Mesenchymal stem cell (in vitro differentiated cells and primary cell): ENCODE measurements around the gene CLEC16A.

ENCODE experiments used
- DNase-seq: peaks from one replicate; pipeline ENCODE4 v3.0.0-alpha.2; 2013
- H2AFZ ChIP-seq: one replicate; pipeline ENCODE4 v1.6.1; 2013; ENCODE audit warnings: low read depth, mild to moderate bottlenecking, control low read depth, inconsistent platforms, low read length, moderate library complexity
- H2AK5ac ChIP-seq: 2 replicates; pipeline ENCODE4 v1.6.1; 2013; ENCODE audit warnings: low read length, moderate library complexity, mild to moderate bottlenecking, inconsistent platforms; ENCODE audit not compliant: severe bottlenecking
- H2BK120ac ChIP-seq: one replicate; pipeline ENCODE4 v1.6.1; 2013; ENCODE audit warnings: low read depth, mild to moderate bottlenecking, inconsistent platforms, low read length, moderate library complexity
- H2BK12ac ChIP-seq, 2 experiments: one replicate each; pipeline ENCODE4 v1.6.1; 2013; ENCODE audit warnings: inconsistent platforms in 2 of 2, low read length in 2 of 2, mild to moderate bottlenecking in 2 of 2, moderate library complexity in 2 of 2, control low read depth in 1 of 2
- H2BK15ac ChIP-seq: one replicate; pipeline ENCODE4 v1.6.1; 2013; ENCODE audit warnings: mild to moderate bottlenecking, low read depth, inconsistent platforms; ENCODE audit not compliant: poor library complexity, severe bottlenecking
- H2BK5ac ChIP-seq: 2 replicates; pipeline ENCODE4 v1.6.1; 2013; ENCODE audit warnings: low read depth, mild to moderate bottlenecking, low read length, control low read depth, inconsistent platforms; ENCODE audit not compliant: poor library complexity, severe bottlenecking
- H3K14ac ChIP-seq, 2 experiments: one replicate each; pipeline ENCODE4 v1.6.1; 2013; ENCODE audit warnings: inconsistent platforms in 2 of 2, low read length in 2 of 2, control low read depth in 1 of 2, mild to moderate bottlenecking in 1 of 2, moderate library complexity in 1 of 2
- H3K18ac ChIP-seq, 2 experiments: one replicate each; pipeline ENCODE4 v1.6.1; 2013; ENCODE audit warnings: inconsistent platforms in 2 of 2, low read length in 2 of 2, control low read depth in 1 of 2, low read depth in 1 of 2, mild to moderate bottlenecking in 1 of 2
- H3K23ac ChIP-seq, 2 experiments: one replicate each; pipeline ENCODE4 v1.6.1; 2013; ENCODE audit warnings: inconsistent platforms in 2 of 2, low read length in 2 of 2, mild to moderate bottlenecking in 2 of 2, moderate library complexity in 2 of 2, control low read depth in 1 of 2
- H3K27ac ChIP-seq: 2 replicates; pipeline ENCODE4 v1.5.1; 2013; ENCODE audit warnings: mild to moderate bottlenecking, moderate library complexity, low read length, control low read depth, inconsistent platforms; ENCODE audit not compliant: poor library complexity, severe bottlenecking
- H3K27me3 ChIP-seq, 2 experiments: 2 replicates each; pipeline versions ENCODE4 v1.6.1 to v1.7.0; 2013; ENCODE audit warnings: low read length in 2 of 2, mild to moderate bottlenecking in 2 of 2, moderate library complexity in 2 of 2, control low read depth in 1 of 2, inconsistent platforms in 1 of 2; ENCODE audit not compliant: control insufficient read depth in 1 of 2, insufficient read depth in 1 of 2
- H3K36me3 ChIP-seq, 2 experiments: 2 replicates each; pipeline versions ENCODE4 v1.6.1 to v1.7.0; 2013; ENCODE audit warnings: low read length in 2 of 2, control low read depth in 1 of 2, inconsistent platforms in 1 of 2, low read depth in 1 of 2, mild to moderate bottlenecking in 1 of 2; ENCODE audit not compliant: insufficient read depth in 2 of 2, control insufficient read depth in 1 of 2
- H3K4ac ChIP-seq, 2 experiments: one replicate each; pipeline ENCODE4 v1.6.1; 2013; ENCODE audit warnings: inconsistent platforms in 2 of 2, low read length in 2 of 2, mild to moderate bottlenecking in 2 of 2, moderate library complexity in 2 of 2, control low read depth in 1 of 2, low read depth in 1 of 2
- H3K4me1 ChIP-seq: 2 replicates; pipeline ENCODE4 v1.6.1; 2013; ENCODE audit warnings: low read depth, low read length, control low read depth; ENCODE audit not compliant: control insufficient read depth, insufficient read depth
- H3K4me2 ChIP-seq: 2 replicates; pipeline ENCODE4 v1.6.1; 2013; ENCODE audit warnings: low read length, mild to moderate bottlenecking, inconsistent platforms; ENCODE audit not compliant: poor library complexity, severe bottlenecking
- H3K4me3 ChIP-seq, 2 experiments: 2 replicates each; pipeline versions ENCODE4 v1.5.1 to v1.7.0; 2013; ENCODE audit warnings: low read length in 2 of 2, mild to moderate bottlenecking in 2 of 2, control low read depth in 1 of 2, low read depth in 1 of 2; ENCODE audit not compliant: insufficient read depth in 1 of 2
- H3K79me1 ChIP-seq: replicated peaks from 2 replicates; pipeline ENCODE4 v1.6.1; 2013; ENCODE audit warnings: mild to moderate bottlenecking, control low read depth, low read length, inconsistent platforms; ENCODE audit not compliant: poor library complexity, severe bottlenecking
- H3K9ac ChIP-seq: 2 replicates; pipeline ENCODE4 v1.7.0; 2013; ENCODE audit warnings: mild to moderate bottlenecking, low read length, moderate library complexity
- H3K9me3 ChIP-seq: 2 replicates; pipeline ENCODE4 v1.7.0; 2013; ENCODE audit warnings: mild to moderate bottlenecking, low read length; ENCODE audit not compliant: control insufficient read depth
- H4K8ac ChIP-seq: one replicate; pipeline ENCODE4 v1.6.1; 2013; ENCODE audit warnings: inconsistent platforms, mild to moderate bottlenecking, low read length, moderate library complexity
- H4K91ac ChIP-seq: one replicate; pipeline ENCODE4 v1.6.1; 2013; ENCODE audit warnings: mild to moderate bottlenecking, low read length, inconsistent platforms
- WGBS: methylation state at CpG from one replicate; pipeline ENCODE4 v1.1.7; 2013; ENCODE audit warnings: mixed read lengths; 5-methylcytosine and 5-hydroxymethylcytosine counted together

The CLEC16A gene

GRCh38 chr16:11131706-11132105 is 187.3 kb downstream of the CLEC16A start:
- H2BK120ac ChIP-seq = no peak overlapping the region
- no peak overlapping the region for H3K23ac ChIP-seq
- H2AK5ac ChIP-seq = peak overlapping the region; percentile 97
- H3K27ac ChIP-seq = no peak overlapping the region
- peak overlapping the region; percentile 76 for H4K91ac ChIP-seq
- DNase-seq = no peak
- 72% methylated on average over 7 of the region's 7 CpGs for WGBS
- H2AFZ ChIP-seq = no peak overlapping the region
- no peak overlapping the region for H3K9ac ChIP-seq
- no peak overlapping the region for H3K4me2 ChIP-seq
- no peaks in the 10 kb centered on the region for H3K9me3 ChIP-seq
- peak overlapping the region; percentile 86 to 91 for H2BK12ac ChIP-seq
- no peak overlapping the region for H3K4me3 ChIP-seq
- H3K4ac ChIP-seq = peak overlapping the region; percentile 5 to 48
- H3K36me3 ChIP-seq = peaks cover 6 to 23% of the 10 kb centered on the region in 2 experiments
- peak overlapping the region; percentile 92 for H2BK15ac ChIP-seq
- peaks cover 6% of the 10 kb centered on the region for H3K79me1 ChIP-seq
- peak overlapping the region; percentile 48 to 67 for H3K18ac ChIP-seq
- peak overlapping the region; percentile 28 for H4K8ac ChIP-seq
- peaks cover 51% of the 10 kb centered on the region for H3K4me1 ChIP-seq
- H3K27me3 ChIP-seq = no peaks in the 10 kb centered on the region
- H3K14ac ChIP-seq = peak overlapping the region in 1 of 2 experiments; percentile 5
- H2BK5ac ChIP-seq = no peak overlapping the region

DNA sequence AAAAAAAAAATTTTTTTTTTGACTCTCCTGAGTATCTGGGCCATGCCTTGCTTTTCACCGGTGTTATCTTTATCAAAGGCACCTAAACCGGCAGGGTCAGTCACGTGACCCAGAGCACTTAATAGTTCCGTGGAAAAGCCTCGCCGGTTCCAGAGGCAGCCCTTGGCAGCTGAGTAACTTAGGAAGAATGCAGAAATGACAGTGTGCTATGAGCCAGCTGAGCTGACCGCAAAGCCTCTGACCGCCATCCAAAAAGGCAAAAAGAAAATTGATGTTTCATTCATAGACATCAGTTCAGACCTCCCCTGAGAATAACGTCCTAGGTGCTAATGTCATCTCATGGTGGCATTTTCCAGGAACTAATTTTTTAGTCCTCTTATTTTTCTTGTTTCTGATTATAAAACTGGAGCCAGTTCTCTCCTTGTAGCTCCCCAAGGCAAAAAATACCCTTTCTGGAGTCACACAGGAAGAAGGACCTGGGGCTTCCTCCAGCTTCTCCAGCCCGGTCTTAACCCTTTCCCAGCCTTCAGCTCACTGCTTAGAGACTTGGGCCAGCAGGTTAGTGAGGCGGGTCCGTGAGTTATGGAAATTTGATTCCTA is 189.1 kb downstream of the CLEC16A start:
- peak overlapping the region in 1 of 2 experiments; percentile 79 for H2BK12ac ChIP-seq
- peak overlapping the region; percentile 85 for H2AK5ac ChIP-seq
- H3K4me2 ChIP-seq = no peak overlapping the region
- no peaks in the 10 kb centered on the region for H3K9me3 ChIP-seq
- peak overlapping the region in 1 of 2 experiments; percentile 52 for H3K18ac ChIP-seq
- H3K9ac ChIP-seq = peak overlapping the region; percentile 63
- peaks cover 0 to 16% of the 10 kb centered on the region in 2 experiments for H3K36me3 ChIP-seq
- peaks cover 57% of the 10 kb centered on the region for H3K4me1 ChIP-seq
- H3K79me1 ChIP-seq = peaks cover 5% of the 10 kb centered on the region
- H3K27ac ChIP-seq = peak overlapping the region; percentile 93
- 14% methylated on average over 11 of the region's 12 CpGs for WGBS
- H3K23ac ChIP-seq = no peak overlapping the region
- H2BK120ac ChIP-seq = peak overlapping the region; percentile 64
- peak overlapping the region; percentile 83 for H2BK5ac ChIP-seq
- no peak overlapping the region for H3K4ac ChIP-seq
- no peak overlapping the region for H3K14ac ChIP-seq
- H4K8ac ChIP-seq = no peak overlapping the region
- no peak overlapping the region for H3K4me3 ChIP-seq
- no peaks in the 10 kb centered on the region for H3K27me3 ChIP-seq
- H2AFZ ChIP-seq = no peak overlapping the region
- no peak overlapping the region for H2BK15ac ChIP-seq
- DNase-seq = peak; percentile 96
- no peak overlapping the region for H4K91ac ChIP-seq

DNA sequence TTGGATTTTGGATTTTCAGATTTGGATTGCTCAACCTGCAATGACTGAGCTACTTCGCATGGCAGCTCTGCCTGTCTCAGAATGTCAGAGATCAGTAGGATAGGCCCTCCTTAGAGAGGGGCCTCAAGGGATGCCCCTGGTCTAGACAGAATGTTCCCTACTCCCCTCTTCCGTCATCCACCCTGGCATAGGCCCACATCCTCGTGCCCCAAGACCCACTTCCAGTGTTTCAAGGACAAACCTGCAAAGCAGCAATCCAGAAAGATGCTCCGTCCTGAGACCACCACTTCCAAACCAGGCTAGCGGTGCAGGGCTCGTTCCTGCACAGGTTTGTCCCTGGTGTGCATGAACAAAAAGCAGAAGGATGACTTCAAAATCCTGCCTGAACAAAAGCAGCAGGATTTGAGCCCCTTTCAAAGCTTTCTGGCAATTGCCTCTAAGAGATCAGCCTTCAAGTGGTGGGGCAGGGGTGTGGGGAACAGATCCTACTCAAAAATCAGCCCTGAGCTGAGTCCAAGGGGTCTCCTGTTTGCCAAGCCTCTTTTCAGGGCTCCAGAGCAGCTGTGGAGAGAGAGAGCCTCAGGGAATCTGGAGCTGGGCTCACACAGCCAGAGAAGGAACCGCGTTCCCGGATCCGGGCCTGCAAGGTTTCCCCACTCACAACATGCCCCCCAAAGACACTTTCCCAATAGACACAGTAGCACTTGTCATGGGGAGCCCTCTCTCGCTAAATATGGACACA is 190.5 kb downstream of the CLEC16A start:
- H3K79me1 ChIP-seq = peaks cover 5% of the 10 kb centered on the region
- no peak overlapping the region for H3K27ac ChIP-seq
- peak overlapping the region; percentile 88 for H2AK5ac ChIP-seq
- H3K18ac ChIP-seq = peak overlapping the region in 1 of 2 experiments; percentile 48
- DNase-seq = no peak
- no peaks in the 10 kb centered on the region for H3K9me3 ChIP-seq
- H3K9ac ChIP-seq = no peak overlapping the region
- H3K14ac ChIP-seq = peak overlapping the region in 1 of 2 experiments; percentile 13
- no peaks in the 10 kb centered on the region for H3K27me3 ChIP-seq
- peak overlapping the region; percentile 72 to 87 for H2BK12ac ChIP-seq
- no peak overlapping the region for H3K4me3 ChIP-seq
- no peak overlapping the region for H2AFZ ChIP-seq
- H2BK120ac ChIP-seq = peak overlapping the region; percentile 29
- H3K36me3 ChIP-seq = peaks cover 0 to 14% of the 10 kb centered on the region in 2 experiments
- peak overlapping the region; percentile 50 for H2BK15ac ChIP-seq
- peak overlapping the region; percentile 43 for H4K8ac ChIP-seq
- no peak overlapping the region for H3K4me2 ChIP-seq
- no peak overlapping the region for H4K91ac ChIP-seq
- H3K23ac ChIP-seq = no peak overlapping the region
- WGBS = 93% methylated on average over 7 of the region's 11 CpGs
- peak overlapping the region in 1 of 2 experiments; percentile 52 for H3K4ac ChIP-seq
- H3K4me1 ChIP-seq = peaks cover 56% of the 10 kb centered on the region
- H2BK5ac ChIP-seq = no peak overlapping the region

DNA sequence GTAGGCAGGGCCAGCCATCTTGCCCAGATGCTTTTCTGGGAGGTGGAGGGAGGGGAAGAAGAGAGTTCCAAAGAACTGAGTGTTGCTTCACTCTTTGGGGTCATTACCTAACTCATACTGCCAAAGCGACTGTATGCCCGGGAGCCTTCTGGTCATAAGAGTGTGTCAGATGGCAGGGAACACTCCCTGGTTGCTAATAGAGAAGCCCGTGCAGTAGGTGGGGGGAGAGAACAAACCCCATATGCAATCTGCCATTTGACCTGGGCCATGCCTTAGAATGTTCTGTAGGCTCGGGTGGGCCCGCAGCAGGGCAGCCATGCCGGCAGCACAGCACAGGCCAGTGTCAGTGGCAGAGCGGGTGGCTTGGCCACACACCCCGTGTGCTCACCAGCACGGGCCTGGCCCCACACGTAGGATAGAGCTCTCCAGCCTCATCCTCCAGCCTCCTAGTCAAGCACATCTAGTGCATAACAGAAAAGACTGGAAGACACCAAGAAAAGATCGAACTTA is 191.2 kb downstream of the CLEC16A start:
- H3K18ac ChIP-seq = peak overlapping the region; percentile 25 to 92
- H2BK15ac ChIP-seq = no peak overlapping the region
- peaks cover 0 to 4% of the 10 kb centered on the region in 2 experiments for H3K27me3 ChIP-seq
- no peak overlapping the region for H3K4me2 ChIP-seq
- peak; percentile 54 for DNase-seq
- H4K91ac ChIP-seq = peak overlapping the region; percentile 74
- no peak overlapping the region for H2AFZ ChIP-seq
- no peak overlapping the region for H3K27ac ChIP-seq
- no peak overlapping the region for H3K23ac ChIP-seq
- peak overlapping the region; percentile 29 for H2BK120ac ChIP-seq
- H3K4me1 ChIP-seq = peaks cover 56% of the 10 kb centered on the region
- no peak overlapping the region for H4K8ac ChIP-seq
- H2BK12ac ChIP-seq = peak overlapping the region; percentile 72 to 87
- no peak overlapping the region for H3K9ac ChIP-seq
- no peak overlapping the region for H2BK5ac ChIP-seq
- peak overlapping the region; percentile 83 to 88 for H3K4ac ChIP-seq
- peaks cover 0 to 13% of the 10 kb centered on the region in 2 experiments for H3K36me3 ChIP-seq
- peak overlapping the region in 1 of 2 experiments; percentile 68 for H3K14ac ChIP-seq
- H3K79me1 ChIP-seq = peaks cover 5% of the 10 kb centered on the region
- H3K4me3 ChIP-seq = no peak overlapping the region
- 88% methylated on average over 11 of the region's 11 CpGs for WGBS
- H2AK5ac ChIP-seq = peak overlapping the region; percentile 77
- H3K9me3 ChIP-seq = no peaks in the 10 kb centered on the region
